HepG2 (cell line): ENCODE data around the gene MRPL20. TPM values are rescaled to one million over a fixed set of nuclear protein-coding genes. Genes with fewer than 3 reads are reported as not detected.

ENCODE experiments used
- CBX1 ChIP-seq: IDR thresholded peaks from one replicate; pipeline ENCODE4 v1.6.1; 2016; ENCODE audit warnings: antibody characterized with exemption, low read depth
- DNMT3B ChIP-seq: conservative IDR thresholded peaks from 2 replicates; pipeline ENCODE4 v1.6.1; 2016; ENCODE audit warnings: missing biosample characterization, control low read depth
- MATR3 ChIP-seq: sonication (generic); formaldehyde crosslinking; IDR thresholded peaks from 2 replicates; pipeline ENCODE4 v1.4.0; 2020; ENCODE audit warnings: missing genetic modification reagents
- MLX ChIP-seq: IDR thresholded peaks from 2 replicates; pipeline ENCODE4 v1.6.1; 2016
- NKX3-1 ChIP-seq: sonication (generic); formaldehyde crosslinking; IDR thresholded peaks from 2 replicates; pipeline ENCODE4 v1.5.0; 2020; ENCODE audit warnings: missing genetic modification reagents
- RCOR2 ChIP-seq: IDR thresholded peaks from 2 replicates; pipeline ENCODE4 v1.6.1; 2016; ENCODE audit warnings: missing biosample characterization, missing genetic modification reagents
- RERE ChIP-seq: IDR thresholded peaks from 2 replicates; pipeline ENCODE4 v1.6.1; 2016; ENCODE audit warnings: low read depth, missing genetic modification reagents, missing compliant biosample characterization
- RFXAP ChIP-seq: sonication (generic); formaldehyde crosslinking; IDR thresholded peaks from 2 replicates; pipeline ENCODE4 v1.4.0; 2020; ENCODE audit warnings: missing genetic modification reagents, borderline replicate concordance
- SIN3A ChIP-seq: IDR thresholded peaks from 2 replicates; pipeline ENCODE4 v1.6.1; 2011; ENCODE audit warnings: low read depth, mild to moderate bottlenecking, control low read depth, low read length, borderline replicate concordance
- SP5 ChIP-seq: IDR thresholded peaks from 2 replicates; pipeline ENCODE4 v1.6.1; 2016; ENCODE audit warnings: low read depth, borderline replicate concordance
- ZMYM4 ChIP-seq: sonication (generic); formaldehyde crosslinking; IDR thresholded peaks from 2 replicates; pipeline ENCODE4 v1.8.1; 2023; ENCODE audit warnings: mild to moderate bottlenecking, missing genetic modification reagents
- ZNF12 ChIP-seq: sonication (generic); formaldehyde crosslinking; IDR thresholded peaks from 2 replicates; pipeline ENCODE4 v1.5.0; 2020; ENCODE audit warnings: missing genetic modification reagents
- ZNF574 ChIP-seq: sonication (generic); formaldehyde crosslinking; IDR thresholded peaks from 2 replicates; pipeline ENCODE4 v1.4.0; 2020; ENCODE audit warnings: missing genetic modification reagents
- ZNF724P ChIP-seq: sonication (generic); formaldehyde crosslinking; IDR thresholded peaks from 2 replicates; pipeline ENCODE4 v1.8.0; 2022; ENCODE audit warnings: missing genetic modification reagents, borderline replicate concordance
- ZNF761 ChIP-seq: sonication (generic); formaldehyde crosslinking; conservative IDR thresholded peaks from 2 replicates; pipeline ENCODE4 v1.4.0; 2020; ENCODE audit warnings: mild to moderate bottlenecking, missing genetic modification reagents
- ZNF800 ChIP-seq: sonication (generic); formaldehyde crosslinking; IDR thresholded peaks from 2 replicates; pipeline ENCODE4 v1.4.0; 2020; ENCODE audit warnings: missing genetic modification reagents
- ZSCAN29 ChIP-seq: sonication (generic); formaldehyde crosslinking; conservative IDR thresholded peaks from 2 replicates; pipeline ENCODE4 v1.4.0; 2020; ENCODE audit warnings: mild to moderate bottlenecking, missing genetic modification reagents
- ZZZ3 ChIP-seq: sonication (generic); formaldehyde crosslinking; IDR thresholded peaks from 2 replicates; pipeline ENCODE4 v1.4.0; 2020; ENCODE audit warnings: missing genetic modification reagents, mild to moderate bottlenecking, borderline replicate concordance
- polyA plus RNA-seq, 8 experiments: library from polyadenylated mRNA; depleted of rRNA in 3 of 8; stranded (reverse) in 7 of 8; unstranded in 1 of 8; fragments of >200 nt; fragmentation: Illumina TruSeq in 4 of 8; extraction: Trizol in 4 of 8; gene quantifications; 2 replicates each; pipeline versions ENCODE4 v1.2.1 to v1.2.3, GENCODE V29; 2011 to 2016; ENCODE audit warnings: low read depth in 4 of 8, missing spikeins in 1 of 8, mixed read lengths in 1 of 8; ENCODE audit not compliant: insufficient read depth in 1 of 8
- total RNA-seq, 5 experiments: library from RNA; depleted of rRNA; stranded (reverse); fragments of >200 nt; fragmentation: Illumina TruSeq; extraction: Trizol; gene quantifications; 2 replicates each; pipeline ENCODE4 v1.2.3, GENCODE V29; 2016; ENCODE audit warnings: low read depth in 1 of 5

MRPL20 gene
- total and polyA plus RNA-seq, 2 of the 13 experiments (the other 11 are each of a cell fraction or from before 2014, with no cell fraction given), result 59.2 to 127 TPM

GRCh38 chr1:1406821-1407635, at the start of gene MRPL20 (continued):
- TF ChIP-seq ZNF12 (peak; percentile 78), RFXAP (CRISPR knock-in tag) (0 out of 2 replicates have a peak, but pooled peaks have one; percentile 15), ZNF761 (CRISPR knock-in tag) (peak; percentile 87), RERE (CRISPR knock-in tag) (peak; percentile 65; the same call in 1 of the 2 replicates), ZZZ3 (no peak; the same call in none of the 2 replicates), RCOR2 (CRISPR knock-in tag) (no peak), ZSCAN29 (CRISPR knock-in tag) (0 out of 2 replicates have a peak, but pooled peaks have one; percentile 51), SP5 (CRISPR knock-in tag) (0 out of 2 replicates have a peak, but pooled peaks have one; percentile 40), CBX1 (peak; percentile 55), ZNF574 (CRISPR knock-in tag) (peak; percentile 96), DNMT3B (CRISPR knock-in tag) (no peak; the same call in 1 of the 2 replicates), ZNF800 (CRISPR knock-in tag) (0 out of 2 replicates have a peak, but pooled peaks have one; percentile 28), MLX (CRISPR knock-in tag) (peak; percentile 63; the same call in 1 of the 2 replicates), MATR3 (CRISPR knock-in tag) (no peak), ZMYM4 (peak; percentile 44; the same call in 1 of the 2 replicates), SIN3A (peak; percentile 81; the same call in 1 of the 2 replicates), NKX3-1 (peak; percentile 70; the same call in 1 of the 2 replicates), ZNF724P (CRISPR knock-in tag) (no peak; the same call in none of the 2 replicates)
